ENCODE data around the gene SPDEF. TPM values are rescaled to one million over a fixed set of nuclear protein-coding genes. Genes with fewer than 3 reads are reported as not detected.

Gene SPDEF
- total and polyA plus RNA-seq, 10 of the 15 experiments (the other 5 are each of a cell fraction or from before 2014, with no cell fraction given), result not detected

- ChIA-PET RAD21 (ENCODE audit: unreplicated experiment) (interaction anchor here (0.7 kb wide), 1 partner anchor 87 kb away, joined by 3 read pairs; no protein-coding TSS in a partner anchor), CTCF (interaction anchor here (0.6 kb wide), 1 partner anchor 51 kb away, joined by 3 read pairs; no protein-coding TSS in a partner anchor), POLR2A (no interaction called here), SMC1A (ENCODE audit: uncharacterized antibody, unreplicated experiment) (no interaction called here)
- no TSS peak for BruUV-seq (replicated peaks)
- no peak for TF ChIP-seq STAT1 (conservative IDR thresholded peaks at IDR 0.05)
- TF ChIP-seq IRF5 (IDR thresholded peaks at IDR 0.05; ENCODE audit: borderline replicate concordance), result no peak
- no peak for TF ChIP-seq PKNOX1 (IDR thresholded peaks at IDR 0.05)
- TF ChIP-seq RUNX3 (IDR thresholded peaks at IDR 0.05; ENCODE audit: low read length), result no peak
- no peak for TF ChIP-seq PRDM15 (CRISPR knock-in tag; IDR thresholded peaks at IDR 0.05)
- no peak for TF ChIP-seq ZNF207 (IDR thresholded peaks at IDR 0.05; ENCODE audit: borderline replicate concordance)
- TF ChIP-seq BCL3 (IDR thresholded peaks at IDR 0.05; ENCODE audit: borderline replicate concordance, insufficient read depth, low read depth, low read length, poor library complexity, severe bottlenecking), result no peak
- no peak for TF ChIP-seq MLLT1 (IDR thresholded peaks at IDR 0.05)
- TF ChIP-seq ZBTB33 (IDR thresholded peaks at IDR 0.05), result no peak
- no peak for TF ChIP-seq POLR2AphosphoS5 (IDR thresholded peaks at IDR 0.05; ENCODE audit: low read length)
- no peak for TF ChIP-seq HDAC2 (IDR thresholded peaks at IDR 0.05)
- Histone ChIP-seq H4K20me1 (ENCODE audit: control insufficient read depth, insufficient read depth) (no peaks in the 10 kb centered on the region), H3K4me3 (no peak overlapping the region), H3K27ac (ENCODE audit: control insufficient read depth, insufficient read depth) (no peak overlapping the region), H3K79me2 (ENCODE audit: control insufficient read depth, insufficient read depth, low read length) (no peaks in the 10 kb centered on the region), H3K9me3 (replicated peaks; ENCODE audit: control insufficient read depth, insufficient read depth, low read length) (peaks cover 2% of the 10 kb centered on the region; the same call in 2 of the 3 replicates), H2AFZ (ENCODE audit: control insufficient read depth, low read depth, low read length) (no peak overlapping the region), H3K9ac (ENCODE audit: control insufficient read depth, insufficient read depth, low read length) (no peak overlapping the region), H3K4me2 (ENCODE audit: control insufficient read depth, insufficient read depth) (no peak overlapping the region), H3K36me3 (ENCODE audit: control insufficient read depth in 2 of 2, insufficient read depth in 2 of 2, low read length in 1 of 2) (no peaks in the 10 kb centered on the region), H3K4me1 (ENCODE audit: control insufficient read depth, insufficient read depth, low read length) (no peaks in the 10 kb centered on the region), H3K27me3 (replicated peaks in 1 of 2; ENCODE audit: control insufficient read depth in 2 of 2, insufficient read depth in 2 of 2, low read length in 1 of 2) (no peaks in the 10 kb centered on the region)
- ATAC-seq (no peak), DNase-seq (ENCODE audit: low read depth, low spot score) (no peak), FAIRE-seq (no peak)
- in situ Hi-C loops (cut with MboI) (no loop called here), intact Hi-C loops (cut with micrococcal nuclease; ENCODE audit: unreplicated experiment) (no loop called here)
- WGBS (ENCODE audit: insufficient coverage, insufficient replicate concordance, low lambda C conversion rate, missing lambda C conversion rate), result 34% methylated on average over 6 of the region's 6 CpGs
Observed at GRCh38 chr6:34511214-34511914, 44.8 kb downstream of the SPDEF start.

Measured in GM12878 (cell line).